ENCODE data around the gene PRKD2. TPM values are rescaled to one million over a fixed set of nuclear protein-coding genes. Genes with fewer than 3 reads are reported as not detected.

Gene PRKD2
- total and polyA plus RNA-seq, 10 donors, result 63.4 to 132 (median 110) TPM

DNA sequence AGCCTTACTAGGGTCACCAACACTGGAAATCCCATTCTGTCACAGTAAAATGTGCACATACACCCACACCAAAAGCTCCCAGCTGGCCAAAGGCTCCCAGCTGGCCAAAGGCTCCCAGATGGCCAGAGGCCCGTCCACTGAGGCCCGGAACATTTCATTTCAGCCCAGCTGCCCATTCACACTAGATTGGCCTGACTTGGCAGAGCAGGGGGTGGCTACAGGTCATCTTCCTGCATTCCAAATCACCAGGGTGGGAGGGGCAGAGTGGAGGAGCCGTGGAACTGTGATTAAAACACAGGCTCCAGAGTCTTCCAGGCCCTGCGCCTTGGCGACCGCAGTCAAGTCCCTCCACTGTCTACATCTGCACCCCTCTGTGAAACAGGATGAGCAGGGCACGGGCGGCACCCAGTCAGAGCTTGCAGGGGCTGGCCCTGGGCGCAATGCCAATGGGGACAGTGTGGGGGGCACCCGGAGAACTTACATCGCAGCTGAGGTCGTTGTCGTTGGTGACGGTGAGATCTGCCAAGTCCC, 10.1 kb upstream of the PRKD2 start:
- peak; percentile 78 for DNase-seq
- Histone ChIP-seq H3K36me3 (peaks cover 0 to 100% (median 88%) of the 10 kb centered on the region in 6 donors), H3K27me3 (replicated peaks in 1 of 7) (no peaks in the 10 kb centered on the region), H3K4me1 (peaks cover 52 to 100% (median 86%) of the 10 kb centered on the region in 6 donors), H3K4me3 (peak overlapping the region in 2 of 8 donors; percentile 33 to 57), H3K9me3 (no peaks in the 10 kb centered on the region), H3K27ac (peak overlapping the region in 7 of 8 donors; percentile 20 to 93 (median 73))
- WGBS, 5 donors, result 64 to 81% (median 74%) methylated on average over 11 to 14 of the region's 14 CpGs
- peak in 2 of 3 donors; percentile 33 to 47 for TF ChIP-seq POLR2AphosphoS5 (IDR thresholded peaks at IDR 0.05)
- TF ChIP-seq, protein P1, sequence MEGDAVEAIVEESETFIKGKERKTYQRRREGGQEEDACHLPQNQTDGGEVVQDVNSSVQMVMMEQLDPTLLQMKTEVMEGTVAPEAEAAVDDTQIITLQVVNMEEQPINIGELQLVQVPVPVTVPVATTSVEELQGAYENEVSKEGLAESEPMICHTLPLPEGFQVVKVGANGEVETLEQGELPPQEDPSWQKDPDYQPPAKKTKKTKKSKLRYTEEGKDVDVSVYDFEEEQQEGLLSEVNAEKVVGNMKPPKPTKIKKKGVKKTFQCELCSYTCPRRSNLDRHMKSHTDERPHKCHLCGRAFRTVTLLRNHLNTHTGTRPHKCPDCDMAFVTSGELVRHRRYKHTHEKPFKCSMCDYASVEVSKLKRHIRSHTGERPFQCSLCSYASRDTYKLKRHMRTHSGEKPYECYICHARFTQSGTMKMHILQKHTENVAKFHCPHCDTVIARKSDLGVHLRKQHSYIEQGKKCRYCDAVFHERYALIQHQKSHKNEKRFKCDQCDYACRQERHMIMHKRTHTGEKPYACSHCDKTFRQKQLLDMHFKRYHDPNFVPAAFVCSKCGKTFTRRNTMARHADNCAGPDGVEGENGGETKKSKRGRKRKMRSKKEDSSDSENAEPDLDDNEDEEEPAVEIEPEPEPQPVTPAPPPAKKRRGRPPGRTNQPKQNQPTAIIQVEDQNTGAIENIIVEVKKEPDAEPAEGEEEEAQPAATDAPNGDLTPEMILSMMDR (IDR thresholded peaks at IDR 0.05 in 8 of 11, conservative IDR thresholded peaks at IDR 0.05 in 3 of 11), result no peak
- TF ChIP-seq POLR2A (IDR thresholded peaks at IDR 0.05), result no peak
- intact Hi-C loops (cut with DNase I; ENCODE audit: low total_unique reads), result no loop called here

DNA sequence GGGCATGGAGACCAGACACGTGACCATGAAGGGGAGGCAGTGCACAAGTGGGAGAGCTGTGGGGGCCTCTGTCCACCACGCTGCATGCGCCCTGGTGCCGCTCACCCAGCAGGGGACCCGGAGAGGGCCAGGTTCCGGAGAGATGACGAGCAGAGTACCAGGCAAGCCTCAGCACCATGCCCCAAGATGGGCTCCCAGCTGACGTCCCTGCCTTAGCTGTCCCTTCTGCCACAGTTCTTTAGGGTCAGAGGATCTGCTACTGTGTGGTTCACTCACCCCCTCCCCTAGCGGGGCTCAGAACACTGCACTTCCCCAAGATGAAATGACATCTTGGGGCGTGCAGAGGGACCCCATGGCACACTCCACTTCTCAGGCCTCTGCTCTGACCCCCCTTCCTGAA, 9.6 kb upstream of the PRKD2 start:
- peak overlapping the region in 2 of 8 donors; percentile 33 to 57 for H3K4me3 ChIP-seq
- DNase-seq, result no peak
- peak overlapping the region in 7 of 8 donors; percentile 20 to 93 (median 73) for H3K27ac ChIP-seq
- no peaks in the 10 kb centered on the region for H3K27me3 ChIP-seq (replicated peaks in 1 of 7)
- peaks cover 48 to 100% (median 87%) of the 10 kb centered on the region in 6 donors for H3K4me1 ChIP-seq
- 65 to 83% (median 81%) methylated on average over 6 to 10 of the region's 10 CpGs for WGBS, 5 donors
- TF ChIP-seq POLR2A (IDR thresholded peaks at IDR 0.05), result no peak
- TF ChIP-seq, protein P1 (IDR thresholded peaks at IDR 0.05 in 8 of 11, conservative IDR thresholded peaks at IDR 0.05 in 3 of 11), result no peak
- no peaks in the 10 kb centered on the region for H3K9me3 ChIP-seq
- intact Hi-C loops (cut with DNase I; ENCODE audit: low total_unique reads), result no loop called here
- peaks cover 0 to 100% (median 90%) of the 10 kb centered on the region in 6 donors for H3K36me3 ChIP-seq

DNA sequence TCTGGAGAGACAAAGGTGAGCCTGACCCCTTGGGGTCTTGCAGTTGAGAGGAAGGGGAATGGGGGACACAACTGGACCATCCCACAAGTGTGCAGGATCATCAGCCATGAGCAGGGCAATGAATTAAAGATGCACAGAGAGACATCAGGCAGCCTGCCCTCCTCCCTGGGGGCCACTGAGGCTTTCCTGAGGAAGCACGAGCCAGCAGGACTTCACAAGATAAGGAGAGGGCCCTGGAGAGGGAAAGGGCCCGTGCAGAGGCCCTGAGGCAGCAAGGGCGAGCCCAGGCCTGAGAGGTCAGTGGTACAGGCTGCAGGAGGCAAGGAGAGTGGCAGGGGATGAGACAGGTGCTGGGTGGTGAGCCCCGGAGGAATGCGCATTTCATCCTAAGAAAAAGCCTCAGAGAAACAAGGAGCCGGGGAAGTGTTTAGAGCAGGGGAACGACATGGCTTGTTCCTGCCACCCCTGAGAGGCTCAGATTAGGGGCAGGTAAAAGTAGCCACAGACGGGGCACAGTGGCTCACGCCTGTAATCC, 9.0 kb upstream of the PRKD2 start:
- H3K4me3 ChIP-seq, result peak overlapping the region in 2 of 8 donors; percentile 33 to 57
- TF ChIP-seq, protein P1 (IDR thresholded peaks at IDR 0.05 in 8 of 11, conservative IDR thresholded peaks at IDR 0.05 in 3 of 11), result no peak
- no peak for TF ChIP-seq POLR2A (IDR thresholded peaks at IDR 0.05)
- TF ChIP-seq POLR2AphosphoS5 (IDR thresholded peaks at IDR 0.05), result peak; percentile 14 to 60 (median 44)
- 68 to 80% (median 75%) methylated on average over 9 of the region's 9 CpGs for WGBS, 5 donors
- no peak for DNase-seq
- peaks cover 0 to 100% (median 93%) of the 10 kb centered on the region in 6 donors for H3K36me3 ChIP-seq
- peaks cover 48 to 100% (median 88%) of the 10 kb centered on the region in 6 donors for H3K4me1 ChIP-seq
- no peaks in the 10 kb centered on the region for H3K9me3 ChIP-seq
- intact Hi-C loops (cut with DNase I; ENCODE audit: low total_unique reads), result no loop called here
- H3K27me3 ChIP-seq (replicated peaks in 1 of 7), result no peaks in the 10 kb centered on the region
- peak overlapping the region in 6 of 8 donors; percentile 15 to 93 (median 69) for H3K27ac ChIP-seq

DNA sequence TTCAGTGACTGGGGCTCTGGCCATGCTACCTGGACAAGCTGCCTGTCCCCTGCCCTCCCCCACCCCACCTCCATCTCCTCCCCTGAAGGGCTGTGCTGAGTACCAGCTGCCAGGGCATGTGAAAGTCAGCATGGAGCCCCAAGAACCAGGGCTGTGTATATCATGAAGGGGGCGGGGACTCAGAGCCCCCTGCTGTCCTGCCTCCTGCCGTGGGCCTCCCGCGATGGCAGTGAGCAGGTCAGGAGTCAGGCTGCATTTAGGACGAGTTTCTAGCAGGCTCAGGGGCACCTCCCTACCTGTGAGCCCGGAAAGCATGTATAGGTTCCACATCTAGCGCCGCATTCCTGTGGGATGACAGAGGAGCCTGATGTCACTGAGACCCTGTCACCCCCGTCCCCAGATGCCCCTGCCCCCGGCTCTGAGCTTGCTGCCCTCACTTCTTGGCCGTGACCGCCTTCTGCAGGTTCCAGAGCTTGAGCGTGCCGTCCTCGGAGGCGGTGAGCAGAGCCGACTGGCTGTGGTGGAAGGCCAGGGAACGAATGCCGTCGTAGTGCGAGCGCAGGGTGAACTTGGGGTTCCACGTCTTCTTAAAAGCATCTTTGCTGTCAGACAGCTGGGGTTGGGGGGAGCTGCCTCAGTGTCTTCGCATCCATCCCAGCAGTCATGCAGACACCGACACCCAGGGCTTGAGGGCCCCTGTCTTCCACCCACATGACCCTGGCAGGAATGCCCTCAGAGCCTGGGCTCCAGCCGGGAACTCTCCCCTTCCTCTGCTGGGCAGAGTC, 8.3 kb upstream of the PRKD2 start:
- no peaks in the 10 kb centered on the region for H3K27me3 ChIP-seq (replicated peaks in 1 of 7)
- peaks cover 0 to 100% (median 94%) of the 10 kb centered on the region in 6 donors for H3K36me3 ChIP-seq
- TF ChIP-seq, protein P1 (IDR thresholded peaks at IDR 0.05 in 8 of 11, conservative IDR thresholded peaks at IDR 0.05 in 3 of 11), result no peak
- TF ChIP-seq POLR2AphosphoS5 (IDR thresholded peaks at IDR 0.05), result no peak
- no peak for TF ChIP-seq POLR2A (IDR thresholded peaks at IDR 0.05)
- peaks cover 44 to 100% (median 88%) of the 10 kb centered on the region in 6 donors for H3K4me1 ChIP-seq
- no peak for DNase-seq
- WGBS, 5 donors, result 85 to 90% (median 89%) methylated on average over 22 to 26 of the region's 26 CpGs
- peak overlapping the region in 1 of 8 donors; percentile 57 for H3K4me3 ChIP-seq
- intact Hi-C loops (cut with DNase I; ENCODE audit: low total_unique reads), result no loop called here
- no peaks in the 10 kb centered on the region for H3K9me3 ChIP-seq
- H3K27ac ChIP-seq, result peak overlapping the region in 3 of 8 donors; percentile 15 to 93 (median 30)

Data from spleen (tissue), 11 donors.